Endothelial cell (in vitro differentiated cells): ENCODE results near the gene ESD. TPM values are rescaled to one million over a fixed set of nuclear protein-coding genes. Genes with fewer than 3 reads are reported as not detected.

Experiments used
- DNase-seq: peaks from one replicate; pipeline ENCODE4 v3.0.0; 2021; ENCODE audit warnings: low spot score
- H3K27ac Mint-ChIP-seq: one replicate; pipeline ENCODE4 v1.8.0; 2021; ENCODE audit warnings: mixed read lengths, inconsistent platforms; ENCODE audit not compliant: unreplicated experiment
- H3K27me3 Mint-ChIP-seq: one replicate; pipeline ENCODE4 v1.8.0; 2021; ENCODE audit warnings: mild to moderate bottlenecking, moderate library complexity, mixed read lengths, inconsistent platforms; ENCODE audit not compliant: unreplicated experiment
- H3K36me3 Mint-ChIP-seq: one replicate; pipeline ENCODE4 v1.8.0; 2021; ENCODE audit warnings: mild to moderate bottlenecking, low read depth, mixed read lengths, inconsistent platforms; ENCODE audit not compliant: unreplicated experiment
- H3K4me1 Mint-ChIP-seq: one replicate; pipeline ENCODE4 v1.8.0; 2021; ENCODE audit warnings: mild to moderate bottlenecking, mixed read lengths, inconsistent platforms; ENCODE audit not compliant: unreplicated experiment
- H3K4me3 Mint-ChIP-seq: one replicate; pipeline ENCODE4 v1.8.0; 2021; ENCODE audit warnings: mild to moderate bottlenecking, mixed read lengths, inconsistent platforms; ENCODE audit not compliant: unreplicated experiment
- H3K9me3 Mint-ChIP-seq: one replicate; pipeline ENCODE4 v1.8.0; 2021; ENCODE audit warnings: mixed read lengths, inconsistent platforms; ENCODE audit not compliant: unreplicated experiment
- CTCF ChIP-seq: fragments of 200-600 bp; sonication (generic); IDR thresholded peaks from one replicate; pipeline ENCODE4 v1.5.0; 2021; ENCODE audit warnings: antibody characterized with exemption; ENCODE audit not compliant: unreplicated experiment
- total RNA-seq: library from RNA; stranded (reverse); fragmentation: NEBNext Ultra II Directional; extraction: Animal tissue kit (Norgen Biotek cat#: 25700); gene quantifications from one replicate; pipeline ENCODE4 v1.2.1, GENCODE V29; 2021; ENCODE audit not compliant: unreplicated experiment

The ESD gene
- total RNA-seq, 1 donor from 2014 or later = 90.9 TPM

GRCh38 chr13:46796129-46796514, 839 bp downstream of the ESD start:
- Mint-ChIP-seq H3K27me3 (peaks cover 5% of the 10 kb centered on the region), H3K27ac (peak overlapping the region; percentile 95)
- no peak for TF ChIP-seq CTCF

GRCh38 chr13:46795321-46795720, 1.6 kb downstream of the ESD start:
- H3K27me3 Mint-ChIP-seq = peaks cover 5% of the 10 kb centered on the region
- H3K36me3 Mint-ChIP-seq = peaks cover 12% of the 10 kb centered on the region
- H3K4me3 Mint-ChIP-seq = no peak overlapping the region
- H3K27ac Mint-ChIP-seq = no peak overlapping the region
- TF ChIP-seq CTCF = no peak
- no peak for DNase-seq
- H3K9me3 Mint-ChIP-seq = no peaks in the 10 kb centered on the region
- H3K4me1 Mint-ChIP-seq = peaks cover 17% of the 10 kb centered on the region

More at GRCh38 chr13:46796129-46796514, 839 bp downstream of the ESD start:
- DNase-seq = no peak
- H3K4me3 Mint-ChIP-seq = peak overlapping the region; percentile 97
- peaks cover 6% of the 10 kb centered on the region for H3K36me3 Mint-ChIP-seq
- peaks cover 17% of the 10 kb centered on the region for H3K4me1 Mint-ChIP-seq
- H3K9me3 Mint-ChIP-seq = no peaks in the 10 kb centered on the region

GRCh38 chr13:46783504-46783903, 13.5 kb downstream of the ESD start:
- no peak for TF ChIP-seq CTCF
- Mint-ChIP-seq H3K9me3 (no peaks in the 10 kb centered on the region), H3K4me3 (no peak overlapping the region), H3K36me3 (no peaks in the 10 kb centered on the region), H3K27ac (no peak overlapping the region), H3K27me3 (no peaks in the 10 kb centered on the region), H3K4me1 (no peaks in the 10 kb centered on the region)
- no peak for DNase-seq

GRCh38 chr13:46782691-46783090, 14.3 kb downstream of the ESD start:
- Mint-ChIP-seq H3K4me3 (no peak overlapping the region), H3K27me3 (no peaks in the 10 kb centered on the region), H3K36me3 (no peaks in the 10 kb centered on the region), H3K9me3 (no peaks in the 10 kb centered on the region), H3K27ac (no peak overlapping the region), H3K4me1 (no peaks in the 10 kb centered on the region)
- DNase-seq = no peak
- no peak for TF ChIP-seq CTCF

- Mint-ChIP-seq H3K27ac (no peak overlapping the region), H3K4me3 (no peak overlapping the region), H3K36me3 (no peaks in the 10 kb centered on the region), H3K4me1 (no peaks in the 10 kb centered on the region), H3K27me3 (no peaks in the 10 kb centered on the region), H3K9me3 (no peaks in the 10 kb centered on the region)
- no peak for TF ChIP-seq CTCF
- no peak for DNase-seq
Measured at GRCh38 chr13:46782066-46782465, 14.9 kb downstream of the ESD start.
